Panc1 (cell line): ENCODE measurements around the gene AGBL4. TPM values are rescaled to one million over a fixed set of nuclear protein-coding genes. Genes with fewer than 3 reads are reported as not detected.

Experiments used
- ATAC-seq: fragments of 200-7000 bp; cut with Tn5 transposase; 2 replicates; pipeline ENCODE4 v1.9.1; 2020; ENCODE audit warnings: mild to moderate bottlenecking, moderate library complexity
- BruUV-seq: library from RNA; stranded (reverse); fragments of 400-500 nt; replicated peaks from 2 replicates; lab custom pipeline; 2021; lab: Mats Ljungman, UMichigan
- CTCF ChIA-PET: fragments of 300-600 bp; sonication (Branson Sonifier 250); formaldehyde crosslinking; loops from one replicate; lab custom pipeline; 2022; ENCODE audit warnings: antibody characterized with exemption; lab: Charles Lee
- POLR2A ChIA-PET: fragments of 300-600 bp; sonication (Branson Sonifier 250); formaldehyde crosslinking; loops from one replicate; lab custom pipeline; 2022; ENCODE audit warnings: antibody characterized with exemption; lab: Charles Lee
- DNase-seq: peaks from one replicate; pipeline ENCODE4 v3.0.0-alpha.2; 2010; ENCODE audit warnings: low read depth, low spot score
- H3K27ac ChIP-seq: 2 replicates; pipeline ENCODE4 v1.5.1; 2011; ENCODE audit warnings: mild to moderate bottlenecking, low read length, inconsistent platforms
- H3K27me3 ChIP-seq: fragments of 200-500 bp; sonication (Bioruptor generic); 2 replicates; pipeline ENCODE4 v1.6.0; 2014; ENCODE audit warnings: low read length, inconsistent platforms; ENCODE audit not compliant: control insufficient read depth, insufficient read depth
- H3K36me3 ChIP-seq: fragments of 200-500 bp; sonication (Bioruptor generic); 2 replicates; pipeline ENCODE4 v1.5.1; 2014; ENCODE audit warnings: inconsistent platforms, mild to moderate bottlenecking, low read length, moderate library complexity; ENCODE audit not compliant: control insufficient read depth, insufficient read depth
- H3K4me1 ChIP-seq: 2 replicates; pipeline ENCODE4 v1.5.1; 2011; ENCODE audit warnings: inconsistent platforms, mild to moderate bottlenecking, low read length, moderate library complexity; ENCODE audit not compliant: control insufficient read depth, insufficient read depth
- H3K4me3 ChIP-seq, 2 experiments: 2 replicates each; pipeline ENCODE4 v1.5.1; 2011 to 2012; ENCODE audit warnings: low read depth in 2 of 2, low read length in 2 of 2, mild to moderate bottlenecking in 2 of 2, inconsistent platforms in 1 of 2, moderate library complexity in 1 of 2
- H3K9me3 ChIP-seq: fragments of 200-500 bp; sonication (Bioruptor generic); 2 replicates; pipeline ENCODE4 v1.5.1; 2014; ENCODE audit warnings: low read depth, mild to moderate bottlenecking, inconsistent platforms, low read length, moderate library complexity; ENCODE audit not compliant: control insufficient read depth, insufficient read depth
- POLR2AphosphoS5 ChIP-seq: IDR thresholded peaks from 2 replicates; pipeline ENCODE4 v1.6.1; 2012; ENCODE audit warnings: mild to moderate bottlenecking, low read depth, low read length, moderate library complexity
- SIN3A ChIP-seq: IDR thresholded peaks from 2 replicates; pipeline ENCODE4 v1.6.1; 2012; ENCODE audit warnings: low read depth, mild to moderate bottlenecking, low read length, moderate library complexity, borderline replicate concordance; ENCODE audit not compliant: insufficient read depth
- TCF7L2 ChIP-seq: IDR thresholded peaks from 2 replicates; pipeline ENCODE4 v1.6.1; 2011; ENCODE audit warnings: mild to moderate bottlenecking, low read depth, low read length, inconsistent platforms
- in situ Hi-C: cut with HindIII; loops from 2 replicates; pipeline ENCODE4 v1.10.0; 2016; ENCODE audit warnings: low sequenced_read_pairs, low pct_unique_long_range_greater_than_20kb
- intact Hi-C: fragments of 100-400 bp; cut with micrococcal nuclease; formaldehyde crosslinking; loops from one replicate; pipeline ENCODE4 v1.10.0; 2022; ENCODE audit not compliant: unreplicated experiment
- total RNA-seq: library from RNA; stranded (reverse); gene quantifications from one replicate; pipeline ENCODE4 v1.2.1, GENCODE V29; 2021; ENCODE audit not compliant: unreplicated experiment
- TF ChIP-seq, protein P1 (sequence below): fragments of 450-650 bp; IDR thresholded peaks from 2 replicates; pipeline ENCODE4 v1.5.1; 2017; ENCODE audit warnings: mild to moderate bottlenecking
- TF ChIP-seq, protein P2 (sequence below), 2 experiments: IDR thresholded peaks; 2 replicates each; pipeline ENCODE4 v1.6.1; 2011 to 2012; ENCODE audit warnings: low read depth in 2 of 2, control low read depth in 1 of 2, low read length in 1 of 2, mild to moderate bottlenecking in 1 of 2, moderate library complexity in 1 of 2; ENCODE audit not compliant: insufficient read depth in 1 of 2

The AGBL4 gene
- total RNA-seq, 1 experiment from 2014 or later: not detected

DNA sequence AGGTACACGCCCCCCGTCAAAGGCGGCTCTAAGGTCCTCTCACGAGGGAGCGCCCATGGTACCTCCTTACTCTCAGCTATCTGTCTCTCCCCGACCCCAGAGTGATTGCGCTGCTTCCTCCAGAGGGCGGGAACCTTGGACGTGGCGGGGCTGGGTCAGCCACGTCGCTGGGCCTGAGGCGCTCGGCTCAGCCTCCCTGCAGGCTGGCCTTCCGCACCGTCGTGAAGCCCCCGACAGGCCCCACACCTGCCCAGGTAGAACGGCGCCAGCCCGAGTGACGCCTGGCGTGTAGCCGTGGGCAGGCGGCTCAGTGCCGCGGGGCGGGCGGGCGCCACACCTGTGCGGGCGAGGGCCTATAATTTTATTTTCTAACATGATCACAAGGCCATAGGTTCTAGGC lies 1124.9 kb downstream of the AGBL4 start:
- ChIA-PET CTCF (no interaction called here), POLR2A (interaction anchor here (0.6 kb wide), 1 partner anchor 23 kb away, joined by 3 read pairs; no protein-coding TSS in a partner anchor)
- intact Hi-C loops (no loop called here), in situ Hi-C loops (no loop called here)
- Histone ChIP-seq H3K27ac (no peak overlapping the region), H3K9me3 (no peaks in the 10 kb centered on the region), H3K4me1 (no peaks in the 10 kb centered on the region), H3K27me3 (no peaks in the 10 kb centered on the region), H3K36me3 (no peaks in the 10 kb centered on the region), H3K4me3 (no peak overlapping the region)
- DNase-seq (no peak), ATAC-seq (no peak)
- no peak for TF ChIP-seq TCF7L2
- TF ChIP-seq, protein P1, sequence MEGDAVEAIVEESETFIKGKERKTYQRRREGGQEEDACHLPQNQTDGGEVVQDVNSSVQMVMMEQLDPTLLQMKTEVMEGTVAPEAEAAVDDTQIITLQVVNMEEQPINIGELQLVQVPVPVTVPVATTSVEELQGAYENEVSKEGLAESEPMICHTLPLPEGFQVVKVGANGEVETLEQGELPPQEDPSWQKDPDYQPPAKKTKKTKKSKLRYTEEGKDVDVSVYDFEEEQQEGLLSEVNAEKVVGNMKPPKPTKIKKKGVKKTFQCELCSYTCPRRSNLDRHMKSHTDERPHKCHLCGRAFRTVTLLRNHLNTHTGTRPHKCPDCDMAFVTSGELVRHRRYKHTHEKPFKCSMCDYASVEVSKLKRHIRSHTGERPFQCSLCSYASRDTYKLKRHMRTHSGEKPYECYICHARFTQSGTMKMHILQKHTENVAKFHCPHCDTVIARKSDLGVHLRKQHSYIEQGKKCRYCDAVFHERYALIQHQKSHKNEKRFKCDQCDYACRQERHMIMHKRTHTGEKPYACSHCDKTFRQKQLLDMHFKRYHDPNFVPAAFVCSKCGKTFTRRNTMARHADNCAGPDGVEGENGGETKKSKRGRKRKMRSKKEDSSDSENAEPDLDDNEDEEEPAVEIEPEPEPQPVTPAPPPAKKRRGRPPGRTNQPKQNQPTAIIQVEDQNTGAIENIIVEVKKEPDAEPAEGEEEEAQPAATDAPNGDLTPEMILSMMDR: no peak
- no TSS peak for BruUV-seq

DNA sequence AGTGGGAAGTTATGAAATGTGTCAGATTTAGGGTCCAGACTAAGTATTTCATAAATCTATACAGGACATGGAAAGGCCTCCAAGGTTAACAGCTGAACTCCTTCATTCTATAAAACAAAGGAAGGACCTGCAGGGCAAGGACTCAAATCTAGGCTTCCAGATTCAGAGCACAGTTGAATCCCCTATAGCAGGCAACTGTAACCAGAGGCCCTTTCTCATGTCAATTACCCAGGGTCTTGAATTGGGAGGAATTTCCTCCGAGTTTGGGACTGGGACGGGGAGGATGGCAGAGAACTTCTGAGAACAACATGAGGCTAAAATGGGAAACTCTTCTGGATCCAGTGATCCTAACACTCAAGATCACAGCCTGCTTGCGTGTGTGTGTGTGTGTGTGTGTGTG lies 1134.1 kb downstream of the AGBL4 start:
- Histone ChIP-seq H3K27ac (no peak overlapping the region), H3K4me3 (no peak overlapping the region), H3K36me3 (no peaks in the 10 kb centered on the region), H3K27me3 (no peaks in the 10 kb centered on the region), H3K4me1 (no peaks in the 10 kb centered on the region), H3K9me3 (no peaks in the 10 kb centered on the region)
- in situ Hi-C loops (no loop called here), intact Hi-C loops (no loop called here)
- BruUV-seq: no TSS peak
- ATAC-seq (no peak), DNase-seq (no peak)
- ChIA-PET POLR2A (no interaction called here), CTCF (no interaction called here)
- TF ChIP-seq, protein P1: no peak
- TF ChIP-seq POLR2AphosphoS5 (no peak), SIN3A (no peak)

DNA sequence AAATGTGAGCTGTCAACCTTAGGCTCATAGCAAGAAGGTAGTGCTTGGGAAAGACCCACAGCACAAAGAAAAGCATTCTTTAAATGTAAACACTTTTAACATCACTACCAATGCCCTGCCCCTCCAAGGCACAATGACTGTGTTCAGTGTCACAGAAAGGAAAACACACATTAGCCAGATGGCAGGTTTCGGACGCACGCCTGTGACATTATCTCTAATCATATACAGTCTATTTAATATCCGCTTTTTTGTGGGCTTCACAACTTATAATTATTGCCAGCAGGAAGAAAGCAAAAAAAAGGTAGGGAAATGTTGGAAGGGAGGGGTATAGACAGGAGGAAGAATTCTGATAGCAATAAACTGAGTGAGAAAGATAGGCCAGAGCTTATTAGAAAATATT lies 1134.7 kb downstream of the AGBL4 start:
- no peaks in the 10 kb centered on the region for H3K36me3 ChIP-seq
- no peak overlapping the region for H3K4me3 ChIP-seq
- H3K27me3 ChIP-seq: no peaks in the 10 kb centered on the region
- ChIA-PET POLR2A (no interaction called here), CTCF (no interaction called here)
- no peaks in the 10 kb centered on the region for H3K4me1 ChIP-seq
- no peak overlapping the region for H3K27ac ChIP-seq
- ATAC-seq (no peak), DNase-seq (no peak)
- intact Hi-C loops: no loop called here
- TF ChIP-seq POLR2AphosphoS5: no peak
- TF ChIP-seq SIN3A: no peak
- no peak for TF ChIP-seq TCF7L2
- TF ChIP-seq, protein P2, sequence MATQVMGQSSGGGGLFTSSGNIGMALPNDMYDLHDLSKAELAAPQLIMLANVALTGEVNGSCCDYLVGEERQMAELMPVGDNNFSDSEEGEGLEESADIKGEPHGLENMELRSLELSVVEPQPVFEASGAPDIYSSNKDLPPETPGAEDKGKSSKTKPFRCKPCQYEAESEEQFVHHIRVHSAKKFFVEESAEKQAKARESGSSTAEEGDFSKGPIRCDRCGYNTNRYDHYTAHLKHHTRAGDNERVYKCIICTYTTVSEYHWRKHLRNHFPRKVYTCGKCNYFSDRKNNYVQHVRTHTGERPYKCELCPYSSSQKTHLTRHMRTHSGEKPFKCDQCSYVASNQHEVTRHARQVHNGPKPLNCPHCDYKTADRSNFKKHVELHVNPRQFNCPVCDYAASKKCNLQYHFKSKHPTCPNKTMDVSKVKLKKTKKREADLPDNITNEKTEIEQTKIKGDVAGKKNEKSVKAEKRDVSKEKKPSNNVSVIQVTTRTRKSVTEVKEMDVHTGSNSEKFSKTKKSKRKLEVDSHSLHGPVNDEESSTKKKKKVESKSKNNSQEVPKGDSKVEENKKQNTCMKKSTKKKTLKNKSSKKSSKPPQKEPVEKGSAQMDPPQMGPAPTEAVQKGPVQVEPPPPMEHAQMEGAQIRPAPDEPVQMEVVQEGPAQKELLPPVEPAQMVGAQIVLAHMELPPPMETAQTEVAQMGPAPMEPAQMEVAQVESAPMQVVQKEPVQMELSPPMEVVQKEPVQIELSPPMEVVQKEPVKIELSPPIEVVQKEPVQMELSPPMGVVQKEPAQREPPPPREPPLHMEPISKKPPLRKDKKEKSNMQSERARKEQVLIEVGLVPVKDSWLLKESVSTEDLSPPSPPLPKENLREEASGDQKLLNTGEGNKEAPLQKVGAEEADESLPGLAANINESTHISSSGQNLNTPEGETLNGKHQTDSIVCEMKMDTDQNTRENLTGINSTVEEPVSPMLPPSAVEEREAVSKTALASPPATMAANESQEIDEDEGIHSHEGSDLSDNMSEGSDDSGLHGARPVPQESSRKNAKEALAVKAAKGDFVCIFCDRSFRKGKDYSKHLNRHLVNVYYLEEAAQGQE (IDR thresholded peaks at IDR 0.05; ENCODE audit: insufficient read depth in 1 of 2, low read depth in 2 of 2, low read length in 1 of 2): no peak
- TF ChIP-seq, protein P1: no peak
- in situ Hi-C loops: no loop called here
- BruUV-seq: no TSS peak
- no peaks in the 10 kb centered on the region for H3K9me3 ChIP-seq
